ENCODE results near the gene RANBP1. TPM values are rescaled to one million over a fixed set of nuclear protein-coding genes. Genes with fewer than 3 reads are reported as not detected.

Gene RANBP1
- total RNA-seq, 1 experiment from 2014 or later: 443 TPM

DNA sequence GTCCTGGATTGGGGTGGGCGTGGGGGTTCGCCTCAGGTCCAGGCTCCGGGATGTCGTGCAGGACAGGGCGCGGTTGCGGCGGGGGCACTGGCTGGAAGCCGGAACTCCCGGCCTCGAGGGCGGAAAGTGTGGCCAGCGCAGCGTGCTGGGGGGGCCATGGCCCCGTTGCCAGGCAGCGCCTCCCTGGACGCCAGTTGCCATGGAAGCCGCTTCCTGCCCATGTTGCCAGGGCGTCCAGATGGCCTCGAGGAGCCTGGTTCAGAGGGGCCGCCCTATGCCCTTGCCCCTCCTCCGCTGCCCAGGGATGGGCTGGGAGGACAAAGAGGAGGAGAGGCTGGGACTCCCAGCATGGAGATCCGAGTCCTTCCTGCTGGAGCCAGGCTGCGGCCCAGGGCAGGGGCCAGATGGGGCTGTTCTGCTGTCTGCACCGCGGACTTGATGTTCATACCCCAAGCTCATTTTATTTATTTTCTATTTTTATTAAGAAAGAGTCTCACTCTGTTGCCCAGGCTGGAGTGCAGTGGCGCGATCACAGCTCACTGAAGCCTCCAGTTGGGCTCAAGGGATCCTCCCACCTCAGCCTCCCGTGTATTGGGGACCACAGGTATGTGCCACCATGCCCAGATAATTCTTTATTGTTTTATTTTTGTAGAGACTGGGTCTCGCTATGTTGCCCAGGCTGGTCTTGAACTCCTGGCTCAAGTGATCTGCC lies 39.6 kb downstream of the RANBP1 start:
- DNase-seq (ENCODE audit: low spot score) (no peak), ATAC-seq (no peak)
- Mint-ChIP-seq H3K36me3 (no peaks in the 10 kb centered on the region), H3K4me1 (peaks cover 7% of the 10 kb centered on the region), H3K27me3 (ENCODE audit: low read depth) (no peaks in the 10 kb centered on the region), H3K27ac (no peak overlapping the region), H3K4me3 (no peak overlapping the region), H3K9me3 (no peaks in the 10 kb centered on the region)
- ChIA-PET POLR2A (no interaction called here), CTCF (interaction anchor here (0.6 to 3.2 kb wide), 7 partner anchors 25 to 1734 kb away, joined by 3 to 69 read pairs (median 12); partner anchors contain the start of gene ZDHHC8)
- TF ChIP-seq ZNF138 (CRISPR knock-in tag; conservative IDR thresholded peaks at IDR 0.05): no peak
- no peak for TF ChIP-seq ZNF232 (CRISPR knock-in tag; IDR thresholded peaks at IDR 0.05)
- TF ChIP-seq TEAD4 (CRISPR knock-in tag; IDR thresholded peaks at IDR 0.05): no peak
- TF ChIP-seq NFYB (CRISPR knock-in tag; conservative IDR thresholded peaks at IDR 0.05; ENCODE audit: low read depth): no peak
- no peak for TF ChIP-seq NFE2L1 (CRISPR knock-in tag; IDR thresholded peaks at IDR 0.05)
- TF ChIP-seq, protein P1, sequence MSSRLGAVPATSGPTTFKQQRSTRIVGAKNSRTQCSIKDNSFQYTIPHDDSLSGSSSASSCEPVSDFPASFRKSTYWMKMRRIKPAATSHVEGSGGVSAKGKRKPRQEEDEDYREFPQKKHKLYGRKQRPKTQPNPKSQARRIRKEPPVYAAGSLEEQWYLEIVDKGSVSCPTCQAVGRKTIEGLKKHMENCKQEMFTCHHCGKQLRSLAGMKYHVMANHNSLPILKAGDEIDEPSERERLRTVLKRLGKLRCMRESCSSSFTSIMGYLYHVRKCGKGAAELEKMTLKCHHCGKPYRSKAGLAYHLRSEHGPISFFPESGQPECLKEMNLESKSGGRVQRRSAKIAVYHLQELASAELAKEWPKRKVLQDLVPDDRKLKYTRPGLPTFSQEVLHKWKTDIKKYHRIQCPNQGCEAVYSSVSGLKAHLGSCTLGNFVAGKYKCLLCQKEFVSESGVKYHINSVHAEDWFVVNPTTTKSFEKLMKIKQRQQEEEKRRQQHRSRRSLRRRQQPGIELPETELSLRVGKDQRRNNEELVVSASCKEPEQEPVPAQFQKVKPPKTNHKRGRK (CRISPR knock-in tag; IDR thresholded peaks at IDR 0.05; ENCODE audit: borderline replicate concordance): no peak
- TF ChIP-seq, protein P2, sequence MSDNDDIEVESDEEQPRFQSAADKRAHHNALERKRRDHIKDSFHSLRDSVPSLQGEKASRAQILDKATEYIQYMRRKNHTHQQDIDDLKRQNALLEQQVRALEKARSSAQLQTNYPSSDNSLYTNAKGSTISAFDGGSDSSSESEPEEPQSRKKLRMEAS (CRISPR knock-in tag; IDR thresholded peaks at IDR 0.05): no peak
- TF ChIP-seq, protein P3, sequence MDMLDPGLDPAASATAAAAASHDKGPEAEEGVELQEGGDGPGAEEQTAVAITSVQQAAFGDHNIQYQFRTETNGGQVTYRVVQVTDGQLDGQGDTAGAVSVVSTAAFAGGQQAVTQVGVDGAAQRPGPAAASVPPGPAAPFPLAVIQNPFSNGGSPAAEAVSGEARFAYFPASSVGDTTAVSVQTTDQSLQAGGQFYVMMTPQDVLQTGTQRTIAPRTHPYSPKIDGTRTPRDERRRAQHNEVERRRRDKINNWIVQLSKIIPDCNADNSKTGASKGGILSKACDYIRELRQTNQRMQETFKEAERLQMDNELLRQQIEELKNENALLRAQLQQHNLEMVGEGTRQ (CRISPR knock-in tag; IDR thresholded peaks at IDR 0.05): no peak
- no peak for TF ChIP-seq CBFB (CRISPR knock-in tag; IDR thresholded peaks at IDR 0.05; ENCODE audit: low read depth)
- no peak for TF ChIP-seq KAT7 (CRISPR knock-in tag; IDR thresholded peaks at IDR 0.05; ENCODE audit: borderline replicate concordance)
- TF ChIP-seq, protein P4, sequence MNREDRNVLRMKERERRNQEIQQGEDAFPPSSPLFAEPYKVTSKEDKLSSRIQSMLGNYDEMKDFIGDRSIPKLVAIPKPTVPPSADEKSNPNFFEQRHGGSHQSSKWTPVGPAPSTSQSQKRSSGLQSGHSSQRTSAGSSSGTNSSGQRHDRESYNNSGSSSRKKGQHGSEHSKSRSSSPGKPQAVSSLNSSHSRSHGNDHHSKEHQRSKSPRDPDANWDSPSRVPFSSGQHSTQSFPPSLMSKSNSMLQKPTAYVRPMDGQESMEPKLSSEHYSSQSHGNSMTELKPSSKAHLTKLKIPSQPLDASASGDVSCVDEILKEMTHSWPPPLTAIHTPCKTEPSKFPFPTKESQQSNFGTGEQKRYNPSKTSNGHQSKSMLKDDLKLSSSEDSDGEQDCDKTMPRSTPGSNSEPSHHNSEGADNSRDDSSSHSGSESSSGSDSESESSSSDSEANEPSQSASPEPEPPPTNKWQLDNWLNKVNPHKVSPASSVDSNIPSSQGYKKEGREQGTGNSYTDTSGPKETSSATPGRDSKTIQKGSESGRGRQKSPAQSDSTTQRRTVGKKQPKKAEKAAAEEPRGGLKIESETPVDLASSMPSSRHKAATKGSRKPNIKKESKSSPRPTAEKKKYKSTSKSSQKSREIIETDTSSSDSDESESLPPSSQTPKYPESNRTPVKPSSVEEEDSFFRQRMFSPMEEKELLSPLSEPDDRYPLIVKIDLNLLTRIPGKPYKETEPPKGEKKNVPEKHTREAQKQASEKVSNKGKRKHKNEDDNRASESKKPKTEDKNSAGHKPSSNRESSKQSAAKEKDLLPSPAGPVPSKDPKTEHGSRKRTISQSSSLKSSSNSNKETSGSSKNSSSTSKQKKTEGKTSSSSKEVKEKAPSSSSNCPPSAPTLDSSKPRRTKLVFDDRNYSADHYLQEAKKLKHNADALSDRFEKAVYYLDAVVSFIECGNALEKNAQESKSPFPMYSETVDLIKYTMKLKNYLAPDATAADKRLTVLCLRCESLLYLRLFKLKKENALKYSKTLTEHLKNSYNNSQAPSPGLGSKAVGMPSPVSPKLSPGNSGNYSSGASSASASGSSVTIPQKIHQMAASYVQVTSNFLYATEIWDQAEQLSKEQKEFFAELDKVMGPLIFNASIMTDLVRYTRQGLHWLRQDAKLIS (CRISPR knock-in tag; IDR thresholded peaks at IDR 0.05; ENCODE audit: borderline replicate concordance): no peak

DNA sequence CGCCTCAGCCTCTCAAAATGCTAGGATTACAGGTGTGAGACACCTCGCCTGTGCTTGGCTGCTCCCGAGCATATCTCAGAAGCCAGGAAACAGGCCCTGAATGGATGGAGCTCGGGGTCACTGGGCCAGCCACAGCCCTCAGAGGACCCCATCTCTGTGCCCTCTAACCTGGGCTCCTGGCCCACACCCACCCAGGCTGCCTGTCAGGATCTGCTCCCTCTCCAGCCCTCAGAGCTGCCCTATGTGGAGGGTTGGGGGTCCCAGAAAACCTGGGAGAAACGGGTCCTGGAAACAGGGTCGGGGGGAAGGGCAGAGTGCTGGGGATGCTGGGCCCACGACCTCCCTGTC lies 40.1 kb downstream of the RANBP1 start:
- POLR2A ChIA-PET: interaction anchor here (1.5 kb wide), 1 partner anchor 83 kb away, joined by 3 read pairs; no protein-coding TSS in a partner anchor
- TF ChIP-seq ATF1 (CRISPR knock-in tag; IDR thresholded peaks at IDR 0.05) (no peak), ZNF121 (CRISPR knock-in tag; IDR thresholded peaks at IDR 0.05) (no peak), ZNF671 (CRISPR knock-in tag; IDR thresholded peaks at IDR 0.05) (no peak), RELA (CRISPR knock-in tag; IDR thresholded peaks at IDR 0.05; ENCODE audit: borderline replicate concordance) (no peak), KAT7 (CRISPR knock-in tag; IDR thresholded peaks at IDR 0.05; ENCODE audit: borderline replicate concordance) (no peak), GABPB1 (CRISPR knock-in tag; IDR thresholded peaks at IDR 0.05) (no peak), MXD4 (CRISPR knock-in tag; IDR thresholded peaks at IDR 0.05; ENCODE audit: borderline replicate concordance) (no peak)
- TF ChIP-seq, protein P3 (CRISPR knock-in tag; IDR thresholded peaks at IDR 0.05): no peak
- TF ChIP-seq, protein P4 (CRISPR knock-in tag; IDR thresholded peaks at IDR 0.05; ENCODE audit: borderline replicate concordance): no peak
- TF ChIP-seq, protein P5, sequence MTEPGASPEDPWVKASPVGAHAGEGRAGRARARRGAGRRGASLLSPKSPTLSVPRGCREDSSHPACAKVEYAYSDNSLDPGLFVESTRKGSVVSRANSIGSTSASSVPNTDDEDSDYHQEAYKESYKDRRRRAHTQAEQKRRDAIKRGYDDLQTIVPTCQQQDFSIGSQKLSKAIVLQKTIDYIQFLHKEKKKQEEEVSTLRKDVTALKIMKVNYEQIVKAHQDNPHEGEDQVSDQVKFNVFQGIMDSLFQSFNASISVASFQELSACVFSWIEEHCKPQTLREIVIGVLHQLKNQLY (CRISPR knock-in tag; IDR thresholded peaks at IDR 0.05): no peak
- TF ChIP-seq, protein P6, sequence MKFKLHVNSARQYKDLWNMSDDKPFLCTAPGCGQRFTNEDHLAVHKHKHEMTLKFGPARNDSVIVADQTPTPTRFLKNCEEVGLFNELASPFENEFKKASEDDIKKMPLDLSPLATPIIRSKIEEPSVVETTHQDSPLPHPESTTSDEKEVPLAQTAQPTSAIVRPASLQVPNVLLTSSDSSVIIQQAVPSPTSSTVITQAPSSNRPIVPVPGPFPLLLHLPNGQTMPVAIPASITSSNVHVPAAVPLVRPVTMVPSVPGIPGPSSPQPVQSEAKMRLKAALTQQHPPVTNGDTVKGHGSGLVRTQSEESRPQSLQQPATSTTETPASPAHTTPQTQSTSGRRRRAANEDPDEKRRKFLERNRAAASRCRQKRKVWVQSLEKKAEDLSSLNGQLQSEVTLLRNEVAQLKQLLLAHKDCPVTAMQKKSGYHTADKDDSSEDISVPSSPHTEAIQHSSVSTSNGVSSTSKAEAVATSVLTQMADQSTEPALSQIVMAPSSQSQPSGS (CRISPR knock-in tag; IDR thresholded peaks at IDR 0.05; ENCODE audit: borderline replicate concordance, low read depth): no peak

More for the DNA sequence above, 40.1 kb downstream of the RANBP1 start:
- Mint-ChIP-seq H3K27ac (no peak overlapping the region), H3K4me1 (peaks cover 7% of the 10 kb centered on the region), H3K36me3 (no peaks in the 10 kb centered on the region), H3K4me3 (no peak overlapping the region), H3K27me3 (ENCODE audit: low read depth) (no peaks in the 10 kb centered on the region), H3K9me3 (no peaks in the 10 kb centered on the region)
- no peak for DNase-seq (ENCODE audit: low spot score)
- CTCF ChIA-PET: interaction anchor here (1.2 to 3.2 kb wide), 4 partner anchors 83 to 130 kb away, joined by 3 to 69 read pairs (median 28); no protein-coding TSS in a partner anchor
- ATAC-seq: no peak
